A549 (cell line): ENCODE results near the gene TEX29. TPM values are rescaled to one million over a fixed set of nuclear protein-coding genes. Genes with fewer than 3 reads are reported as not detected.

Experiments used
- ATAC-seq, 2 experiments: fragments of 200-7000 bp in 1 of 2; fragments of >200 bp in 1 of 2; cut with Nextera tagmentation in 1 of 2; cut with Tn5 transposase in 1 of 2; 3 replicates each; pipeline versions ENCODE4 v1.8.0 to v1.9.1; 2018 to 2020; ENCODE audit warnings: mild to moderate bottlenecking in 1 of 2, moderate library complexity in 1 of 2
- CTCF ChIA-PET: fragments of 300-600 bp; sonication (Branson Sonifier 250); formaldehyde crosslinking; extraction: SDS; loops from one replicate; lab custom pipeline; 2021; ENCODE audit warnings: antibody characterized with exemption, inconsistent platforms; lab: Yijun Ruan, JAX
- POLR2A ChIA-PET: fragments of 350-600 bp; formaldehyde crosslinking; extraction: SDS; loops from one replicate; lab custom pipeline; 2021; ENCODE audit warnings: antibody characterized with exemption, inconsistent platforms; lab: Yijun Ruan, JAX
- DNase-seq, 2 experiments: peaks; one replicate each; pipeline versions ENCODE4 v3.0.0 to v3.0.0-alpha.2; 2011 to 2016; ENCODE audit warnings: low read depth in 1 of 2, low spot score in 1 of 2
- FAIRE-seq: peaks from 2 replicates; lab custom pipeline; 2011; peaks lifted over from hg19 to GRCh38; lab: Jason Lieb, UNC
- H3K27ac ChIP-seq, 2 experiments: fragments of >200 bp; sonication (Bioruptor Twin); formaldehyde crosslinking; 3 replicates each; pipeline ENCODE4 v1.5.1; 2016 to 2017
- H3K4me1 ChIP-seq: fragments of >200 bp; sonication (Bioruptor Twin); formaldehyde crosslinking; 3 replicates; pipeline ENCODE4 v1.6.1; 2016
- H3K4me2 ChIP-seq: fragments of >200 bp; sonication (Bioruptor Twin); formaldehyde crosslinking; 3 replicates; pipeline ENCODE4 v1.6.1; 2016
- H3K4me3 ChIP-seq: fragments of >200 bp; sonication (Bioruptor Twin); formaldehyde crosslinking; 3 replicates; pipeline ENCODE4 v1.5.1; 2016
- H3K9me3 ChIP-seq: fragments of >200 bp; sonication (Bioruptor Twin); formaldehyde crosslinking; 3 replicates; pipeline ENCODE4 v1.6.1; 2016
- BCL3 ChIP-seq: fragments of >200 bp; sonication (Bioruptor Twin); formaldehyde crosslinking; IDR thresholded peaks from 3 replicates; pipeline ENCODE4 v1.6.1; 2016
- BHLHE40 ChIP-seq: IDR thresholded peaks from 2 replicates; pipeline ENCODE4 v1.6.1; 2012; ENCODE audit warnings: low read depth, low read length, inconsistent platforms
- E2F6 ChIP-seq: IDR thresholded peaks from 2 replicates; pipeline ENCODE4 v1.6.1; 2012; ENCODE audit warnings: low read depth, borderline replicate concordance
- EP300 ChIP-seq, 2 experiments: fragments of >200 bp; sonication (Bioruptor Twin); formaldehyde crosslinking; IDR thresholded peaks; 2 replicates in 1 of 2; 3 replicates in 1 of 2; pipeline ENCODE4 v1.6.1; 2016 to 2017
- JUN ChIP-seq, 2 experiments: fragments of >200 bp; sonication (Bioruptor Twin); formaldehyde crosslinking; IDR thresholded peaks; 2 replicates in 1 of 2; 3 replicates in 1 of 2; pipeline ENCODE4 v1.6.1; 2016 to 2017
- JUNB ChIP-seq: fragments of >200 bp; sonication (Bioruptor Twin); formaldehyde crosslinking; IDR thresholded peaks from 2 replicates; pipeline ENCODE4 v1.6.1; 2016
- KDM1A ChIP-seq: fragments of 200-600 bp; sonication (generic); IDR thresholded peaks from 2 replicates; pipeline ENCODE4 v1.6.1; 2016; ENCODE audit warnings: low read depth, mild to moderate bottlenecking
- KDM5A ChIP-seq: fragments of 200-600 bp; sonication (generic); IDR thresholded peaks from 2 replicates; pipeline ENCODE4 v1.6.1; 2016; ENCODE audit warnings: antibody characterized with exemption, mild to moderate bottlenecking
- MAFK ChIP-seq: fragments of 450-650 bp; IDR thresholded peaks from 2 replicates; pipeline ENCODE4 v1.6.1; 2014; ENCODE audit not compliant: partially characterized antibody
- MYC ChIP-seq: IDR thresholded peaks from 2 replicates; pipeline ENCODE4 v1.6.1; 2012; ENCODE audit warnings: mild to moderate bottlenecking, inconsistent platforms, low read length, improper control_type of control experiment, borderline replicate concordance
- NPAS2 ChIP-seq: fragments of 250-450 bp; sonication (Bioruptor Pico); IDR thresholded peaks from 2 replicates; pipeline ENCODE4 v1.8.0; 2022; ENCODE audit warnings: mild to moderate bottlenecking, moderate library complexity, borderline replicate concordance
- PHF8 ChIP-seq: fragments of 200-600 bp; sonication (generic); IDR thresholded peaks from 2 replicates; pipeline ENCODE4 v1.6.1; 2016; ENCODE audit warnings: low read depth, mild to moderate bottlenecking, antibody characterized with exemption, moderate library complexity, borderline replicate concordance
- POLR2AphosphoS2 ChIP-seq: conservative IDR thresholded peaks from 2 replicates; pipeline ENCODE4 v1.6.1; 2012; ENCODE audit warnings: low read length, improper control_type of control experiment, inconsistent platforms
- RCOR1 ChIP-seq: fragments of 150-350 bp; IDR thresholded peaks from 2 replicates; pipeline ENCODE4 v1.6.1; 2014; ENCODE audit warnings: antibody characterized with exemption, low read length, low read depth
- SMC3 ChIP-seq: fragments of >200 bp; sonication (Bioruptor Twin); formaldehyde crosslinking; IDR thresholded peaks from 3 replicates; pipeline ENCODE4 v1.6.1; 2018; ENCODE audit warnings: inconsistent platforms
- SREBF2 ChIP-seq: fragments of 450-650 bp; IDR thresholded peaks from 2 replicates; pipeline ENCODE4 v1.6.1; 2014; ENCODE audit warnings: mild to moderate bottlenecking, moderate library complexity
- ZC3H11A ChIP-seq: fragments of 450-650 bp; IDR thresholded peaks from 2 replicates; pipeline ENCODE4 v1.6.1; 2014; ENCODE audit warnings: antibody characterized with exemption, mild to moderate bottlenecking
- ZNF302 ChIP-seq: fragments of 250-450 bp; sonication (Bioruptor Pico); IDR thresholded peaks from 2 replicates; pipeline ENCODE4 v1.9.0; 2021; ENCODE audit warnings: inconsistent platforms, mild to moderate bottlenecking, moderate library complexity
- WGBS: methylation state at CpG from one replicate; pipeline ENCODE4 v1.1.6; 2017; ENCODE audit errors: missing lambda C conversion rate; 5-methylcytosine and 5-hydroxymethylcytosine counted together
- polyA plus RNA-seq, 4 experiments: library from polyadenylated mRNA; depleted of rRNA in 3 of 4; stranded (reverse); fragments of >200 nt; fragmentation: RNase III in 1 of 4; extraction: RNeasy Plus Mini Kit Qiagen cat#74134 plus additional on column Dnase treatment in 1 of 4; gene quantifications; 2 replicates in 3 of 4; 3 replicates in 1 of 4; pipeline ENCODE4 v1.2.3, GENCODE V29; 2011 to 2017
- TF ChIP-seq, protein P1 (sequence below): fragments of 250-450 bp; sonication (Bioruptor Pico); IDR thresholded peaks from 2 replicates; pipeline ENCODE4 v1.5.0; 2021; ENCODE audit warnings: mild to moderate bottlenecking, moderate library complexity, borderline replicate concordance
- TF ChIP-seq, protein P2 (sequence below): IDR thresholded peaks from 2 replicates; pipeline ENCODE4 v1.6.1; 2012

The TEX29 gene
- polyA plus RNA-seq, 2 of the 4 experiments (the other 2 are of a cell fraction), result 0.13 to 0.35 TPM

- Histone ChIP-seq H3K27ac (no peak overlapping the region), H3K9me3 (no peaks in the 10 kb centered on the region), H3K4me3 (no peak overlapping the region), H3K4me1 (no peaks in the 10 kb centered on the region), H3K4me2 (no peak overlapping the region)
- TF ChIP-seq BHLHE40 (no peak), KDM1A (no peak), BCL3 (no peak), MYC (no peak), ZC3H11A (no peak), JUNB (no peak), RCOR1 (no peak)
- TF ChIP-seq, protein P1, sequence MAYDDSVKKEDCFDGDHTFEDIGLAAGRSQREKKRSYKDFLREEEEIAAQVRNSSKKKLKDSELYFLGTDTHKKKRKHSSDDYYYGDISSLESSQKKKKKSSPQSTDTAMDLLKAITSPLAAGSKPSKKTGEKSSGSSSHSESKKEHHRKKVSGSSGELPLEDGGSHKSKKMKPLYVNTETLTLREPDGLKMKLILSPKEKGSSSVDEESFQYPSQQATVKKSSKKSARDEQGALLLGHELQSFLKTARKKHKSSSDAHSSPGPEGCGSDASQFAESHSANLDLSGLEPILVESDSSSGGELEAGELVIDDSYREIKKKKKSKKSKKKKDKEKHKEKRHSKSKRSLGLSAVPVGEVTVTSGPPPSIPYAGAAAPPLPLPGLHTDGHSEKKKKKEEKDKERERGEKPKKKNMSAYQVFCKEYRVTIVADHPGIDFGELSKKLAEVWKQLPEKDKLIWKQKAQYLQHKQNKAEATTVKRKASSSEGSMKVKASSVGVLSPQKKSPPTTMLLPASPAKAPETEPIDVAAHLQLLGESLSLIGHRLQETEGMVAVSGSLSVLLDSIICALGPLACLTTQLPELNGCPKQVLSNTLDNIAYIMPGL (CRISPR knock-in tag), result no peak
- TF ChIP-seq, protein P2, sequence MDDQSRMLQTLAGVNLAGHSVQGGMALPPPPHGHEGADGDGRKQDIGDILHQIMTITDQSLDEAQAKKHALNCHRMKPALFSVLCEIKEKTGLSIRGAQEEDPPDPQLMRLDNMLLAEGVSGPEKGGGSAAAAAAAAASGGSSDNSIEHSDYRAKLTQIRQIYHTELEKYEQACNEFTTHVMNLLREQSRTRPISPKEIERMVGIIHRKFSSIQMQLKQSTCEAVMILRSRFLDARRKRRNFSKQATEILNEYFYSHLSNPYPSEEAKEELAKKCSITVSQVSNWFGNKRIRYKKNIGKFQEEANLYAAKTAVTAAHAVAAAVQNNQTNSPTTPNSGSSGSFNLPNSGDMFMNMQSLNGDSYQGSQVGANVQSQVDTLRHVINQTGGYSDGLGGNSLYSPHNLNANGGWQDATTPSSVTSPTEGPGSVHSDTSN, result no peak
- DNase-seq, result no peak
- no peak for ATAC-seq
- WGBS, result 15% methylated on average over 4 of the region's 16 CpGs
- CTCF ChIA-PET, result no interaction called here
- FAIRE-seq, result no peak
- POLR2A ChIA-PET, result no interaction called here
These were observed 6.7 kb downstream of the TEX29 start for GRCh38 chr13:111326981-111327642.

- DNase-seq (no peak), FAIRE-seq (no peak), ATAC-seq (no peak)
- ChIA-PET CTCF (no interaction called here), POLR2A (no interaction called here)
- 64% methylated on average over 32 of the region's 32 CpGs for WGBS
- H3K9me3 ChIP-seq, result no peaks in the 10 kb centered on the region
- H3K4me2 ChIP-seq, result no peak overlapping the region
- no peak for TF ChIP-seq PHF8
- no peak for TF ChIP-seq EP300 (IDR thresholded peaks at IDR 0.05)
- TF ChIP-seq MAFK, result no peak
- TF ChIP-seq SMC3, result no peak
- no peak for TF ChIP-seq KDM5A
- no peak for TF ChIP-seq POLR2AphosphoS2
- no peak for TF ChIP-seq SREBF2
- TF ChIP-seq MYC, result no peak
- TF ChIP-seq JUN (IDR thresholded peaks at IDR 0.05), result no peak
- TF ChIP-seq JUNB, result no peak
- TF ChIP-seq ZNF302 (CRISPR knock-in tag), result no peak
- TF ChIP-seq NPAS2 (CRISPR knock-in tag), result no peak
- no peak for TF ChIP-seq E2F6
- TF ChIP-seq BHLHE40, result no peak
- TF ChIP-seq, protein P1 (CRISPR knock-in tag), result no peak
- no peaks in the 10 kb centered on the region for H3K4me1 ChIP-seq
- no peak overlapping the region for H3K4me3 ChIP-seq
- no peak overlapping the region for H3K27ac ChIP-seq
These were observed 7.5 kb downstream of the TEX29 start for GRCh38 chr13:111327730-111328573.
